ENCODE measurements around the gene TLX1. TPM values are rescaled to one million over a fixed set of nuclear protein-coding genes. Genes with fewer than 3 reads are reported as not detected.

The TLX1 gene
- total RNA-seq, 4 donors from 2014 or later = not detected

- Histone ChIP-seq H3K4me1 (peaks cover 11 to 16% of the 10 kb centered on the region in 2 donors), H3K9me3 (no peaks in the 10 kb centered on the region), H3K27ac (no peak overlapping the region), H3K36me3 (no peaks in the 10 kb centered on the region), H3K27me3 (peaks cover 73 to 89% (median 76%) of the 10 kb centered on the region in 3 donors), H3K4me3 (peak overlapping the region in 3 of 4 donors; percentile 33 to 53 (median 40))
- no peak for ATAC-seq
- intact Hi-C loops (cut with DNase I; ENCODE audit: low total_unique reads) (no loop called here), in situ Hi-C loops (cut with MboI; ENCODE audit: low sequenced_read_pairs in 4 of 4) (no loop called here)
- no peak for DNase-seq
- TF ChIP-seq, protein P1, sequence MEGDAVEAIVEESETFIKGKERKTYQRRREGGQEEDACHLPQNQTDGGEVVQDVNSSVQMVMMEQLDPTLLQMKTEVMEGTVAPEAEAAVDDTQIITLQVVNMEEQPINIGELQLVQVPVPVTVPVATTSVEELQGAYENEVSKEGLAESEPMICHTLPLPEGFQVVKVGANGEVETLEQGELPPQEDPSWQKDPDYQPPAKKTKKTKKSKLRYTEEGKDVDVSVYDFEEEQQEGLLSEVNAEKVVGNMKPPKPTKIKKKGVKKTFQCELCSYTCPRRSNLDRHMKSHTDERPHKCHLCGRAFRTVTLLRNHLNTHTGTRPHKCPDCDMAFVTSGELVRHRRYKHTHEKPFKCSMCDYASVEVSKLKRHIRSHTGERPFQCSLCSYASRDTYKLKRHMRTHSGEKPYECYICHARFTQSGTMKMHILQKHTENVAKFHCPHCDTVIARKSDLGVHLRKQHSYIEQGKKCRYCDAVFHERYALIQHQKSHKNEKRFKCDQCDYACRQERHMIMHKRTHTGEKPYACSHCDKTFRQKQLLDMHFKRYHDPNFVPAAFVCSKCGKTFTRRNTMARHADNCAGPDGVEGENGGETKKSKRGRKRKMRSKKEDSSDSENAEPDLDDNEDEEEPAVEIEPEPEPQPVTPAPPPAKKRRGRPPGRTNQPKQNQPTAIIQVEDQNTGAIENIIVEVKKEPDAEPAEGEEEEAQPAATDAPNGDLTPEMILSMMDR (IDR thresholded peaks at IDR 0.05 in 4 of 5, conservative IDR thresholded peaks at IDR 0.05 in 1 of 5) = no peak
- TF ChIP-seq POLR2A (IDR thresholded peaks at IDR 0.05) = no peak
These were observed 7.1 kb upstream of the TLX1 start for GRCh38 chr10:101123815-101124617.

- Histone ChIP-seq H3K4me1 (peaks cover 11 to 16% of the 10 kb centered on the region in 2 donors), H3K36me3 (no peaks in the 10 kb centered on the region)
- ATAC-seq = no peak
These were observed 6.2 kb upstream of the TLX1 start for GRCh38 chr10:101124933-101125332.

DNA sequence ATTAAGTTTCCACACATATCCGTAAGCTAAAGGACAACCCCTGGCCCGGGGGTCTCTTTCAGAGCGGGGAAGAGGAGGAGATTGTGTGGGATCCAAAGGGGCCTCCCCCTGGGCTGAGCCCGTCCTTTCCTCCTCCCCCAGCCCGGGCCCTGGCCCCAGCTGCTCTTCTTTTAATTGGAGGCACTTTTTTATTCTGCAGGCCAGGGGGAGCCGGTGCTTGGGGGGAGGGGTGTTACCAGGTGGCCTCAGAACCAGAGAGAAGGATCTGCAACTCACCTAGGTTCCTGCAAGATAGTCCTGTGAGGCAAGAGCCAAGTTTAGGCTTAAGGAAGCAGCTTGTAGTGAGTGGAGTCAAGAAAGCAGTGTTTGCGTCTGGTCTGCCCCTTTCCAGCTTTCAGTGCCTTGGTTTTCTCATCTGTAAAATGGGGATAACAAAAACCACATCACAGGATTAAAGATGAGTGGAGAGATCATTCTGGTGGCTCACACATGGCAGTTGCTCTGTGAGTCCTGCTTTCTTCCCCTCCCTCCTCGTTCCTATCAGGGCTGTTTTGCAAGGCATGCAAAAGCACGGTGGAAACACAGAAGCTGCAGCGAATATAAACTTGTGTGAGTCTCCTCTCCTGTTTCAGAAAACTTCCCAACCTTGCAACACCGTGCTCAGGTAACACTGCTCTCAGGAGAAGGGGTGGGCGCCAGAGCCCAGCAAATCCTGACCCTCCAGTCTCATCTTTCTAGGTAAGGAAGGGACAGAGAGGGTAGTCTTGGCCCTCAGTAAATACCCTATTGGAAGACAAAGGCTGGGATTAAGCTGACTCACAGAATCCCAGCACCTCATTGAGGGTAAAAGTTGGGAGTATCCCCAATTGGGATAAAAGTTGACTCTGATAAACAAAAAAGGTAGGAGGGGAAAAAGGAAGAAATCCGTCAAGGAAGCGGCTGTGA is 4.1 kb upstream of the TLX1 start:
- H3K9me3 ChIP-seq = no peaks in the 10 kb centered on the region
- H3K4me3 ChIP-seq = no peak overlapping the region
- intact Hi-C loops (cut with DNase I; ENCODE audit: low total_unique reads) = no loop called here

More at GRCh38 chr10:101124933-101125332, 6.2 kb upstream of the TLX1 start:
- intact Hi-C loops (cut with DNase I; ENCODE audit: low total_unique reads) (no loop called here), in situ Hi-C loops (cut with MboI; ENCODE audit: low sequenced_read_pairs in 4 of 4) (no loop called here)
- Histone ChIP-seq H3K9me3 (no peaks in the 10 kb centered on the region), H3K27ac (no peak overlapping the region), H3K27me3 (peaks cover 78 to 90% (median 78%) of the 10 kb centered on the region in 3 donors), H3K4me3 (no peak overlapping the region)
- TF ChIP-seq, protein P1 (IDR thresholded peaks at IDR 0.05 in 4 of 5, conservative IDR thresholded peaks at IDR 0.05 in 1 of 5) = no peak
- no peak for TF ChIP-seq POLR2A (IDR thresholded peaks at IDR 0.05)
- no peak for DNase-seq

GRCh38 chr10:101130141-101130540 is 959 bp upstream of the TLX1 start:
- no peaks in the 10 kb centered on the region for H3K9me3 ChIP-seq
- no peak overlapping the region for H3K4me3 ChIP-seq
- DNase-seq (no peak), ATAC-seq (no peak)
- intact Hi-C loops (cut with DNase I; ENCODE audit: low total_unique reads) (no loop called here), in situ Hi-C loops (cut with MboI; ENCODE audit: low sequenced_read_pairs in 4 of 4) (no loop called here)
- peaks cover 15 to 26% of the 10 kb centered on the region in 2 donors for H3K4me1 ChIP-seq
- TF ChIP-seq, protein P1 (IDR thresholded peaks at IDR 0.05 in 4 of 5, conservative IDR thresholded peaks at IDR 0.05 in 1 of 5) = no peak
- TF ChIP-seq POLR2A (IDR thresholded peaks at IDR 0.05) = no peak
- H3K27me3 ChIP-seq = peaks cover 79 to 87% (median 80%) of the 10 kb centered on the region in 3 donors
- H3K27ac ChIP-seq = no peak overlapping the region
- no peaks in the 10 kb centered on the region for H3K36me3 ChIP-seq

More for the DNA sequence above, 4.1 kb upstream of the TLX1 start:
- Histone ChIP-seq H3K4me1 (peaks cover 16 to 17% of the 10 kb centered on the region in 2 donors), H3K27ac (no peak overlapping the region), H3K27me3 (peaks cover 78 to 90% (median 79%) of the 10 kb centered on the region in 3 donors), H3K36me3 (no peaks in the 10 kb centered on the region)
- no peak for ATAC-seq
- DNase-seq = no peak
- TF ChIP-seq, protein P1 (IDR thresholded peaks at IDR 0.05 in 4 of 5, conservative IDR thresholded peaks at IDR 0.05 in 1 of 5) = no peak
- no peak for TF ChIP-seq POLR2A (IDR thresholded peaks at IDR 0.05)
- in situ Hi-C loops (cut with MboI; ENCODE audit: low sequenced_read_pairs in 4 of 4) = no loop called here
